Nephron (organoid): ENCODE results near the gene RBM19.

Experiments
- H3K27ac Mint-ChIP-seq, 3 experiments: 2 replicates each; pipeline ENCODE4 v1.8.0; 2020; ENCODE audit warnings: mixed read lengths in 3 of 3, mild to moderate bottlenecking in 2 of 3, moderate library complexity in 1 of 3
- H3K27me3 Mint-ChIP-seq: 2 replicates; pipeline ENCODE4 v1.8.0; 2021; ENCODE audit warnings: low read depth, mild to moderate bottlenecking, moderate library complexity, mixed read lengths
- H3K36me3 Mint-ChIP-seq: 2 replicates; pipeline ENCODE4 v1.8.0; 2020; ENCODE audit warnings: low read depth, mixed read lengths
- H3K4me1 Mint-ChIP-seq: 2 replicates; pipeline ENCODE4 v1.8.0; 2020; ENCODE audit warnings: mixed read lengths
- H3K4me3 Mint-ChIP-seq, 3 experiments: 2 replicates each; pipeline ENCODE4 v1.8.0; 2020; ENCODE audit warnings: mild to moderate bottlenecking in 3 of 3, mixed read lengths in 3 of 3, moderate library complexity in 2 of 3
- H3K9me3 Mint-ChIP-seq: 2 replicates; pipeline ENCODE4 v1.8.0; 2020; ENCODE audit warnings: mixed read lengths
- TF ChIP-seq, protein P1 (sequence below), 3 experiments: fragments of 200-600 bp; sonication (generic); IDR thresholded peaks; one replicate each; pipeline ENCODE4 v1.5.0; 2021; ENCODE audit warnings: antibody characterized with exemption in 3 of 3; ENCODE audit not compliant: unreplicated experiment in 3 of 3

Gene RBM19

DNA sequence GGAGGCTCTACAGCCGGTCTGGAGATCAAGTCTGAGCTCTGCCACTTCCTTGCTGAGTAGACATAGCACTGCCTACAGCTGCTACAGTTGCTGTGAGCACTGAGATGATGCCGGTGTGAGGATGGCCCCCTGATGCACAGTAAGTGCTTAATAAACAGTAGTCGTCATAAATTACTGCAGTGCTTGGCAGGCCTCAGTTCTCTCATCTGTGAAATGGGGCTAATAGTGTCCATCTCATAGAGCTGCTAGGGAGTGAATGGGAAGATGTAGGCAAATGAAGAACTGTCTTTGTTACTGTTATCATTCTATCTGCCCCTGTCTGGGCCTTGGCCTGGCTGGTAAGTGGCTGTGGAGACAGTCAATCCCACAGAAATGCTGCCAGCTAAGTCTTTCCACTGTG is 124.3 kb downstream of the RBM19 start:
- H3K36me3 Mint-ChIP-seq: peaks cover 14% of the 10 kb centered on the region

DNA sequence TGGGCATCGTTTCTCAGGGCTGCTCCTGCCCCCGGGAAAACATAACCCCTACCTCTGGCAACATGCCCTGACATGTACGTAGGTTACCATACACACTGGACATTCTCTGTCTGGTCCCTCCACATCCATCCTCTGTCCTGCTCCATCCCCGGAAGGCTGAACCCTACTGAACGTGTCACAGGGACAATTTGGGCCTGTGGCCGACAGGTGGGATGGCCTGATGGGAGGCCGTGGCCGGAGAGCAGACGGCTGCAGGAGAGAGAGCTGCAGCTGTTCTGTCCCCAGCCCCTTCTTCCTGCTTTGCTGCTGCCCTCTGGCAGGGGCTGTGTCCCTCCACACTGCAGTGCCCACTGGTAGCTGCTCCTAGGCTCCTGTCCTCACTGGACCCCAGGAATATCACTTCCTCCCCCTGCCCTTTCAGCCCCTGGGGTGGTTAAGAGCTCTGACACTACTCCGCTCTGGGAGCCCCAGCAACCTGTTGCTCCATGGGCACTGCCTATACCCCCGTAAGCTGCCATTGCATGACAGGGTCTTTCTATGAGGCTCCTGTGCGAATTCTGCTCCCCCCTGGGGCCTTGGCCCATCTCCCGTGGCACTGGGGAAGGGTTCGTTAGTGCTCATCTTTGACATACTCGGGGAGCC is 125.6 kb downstream of the RBM19 start:
- TF ChIP-seq, protein P1, sequence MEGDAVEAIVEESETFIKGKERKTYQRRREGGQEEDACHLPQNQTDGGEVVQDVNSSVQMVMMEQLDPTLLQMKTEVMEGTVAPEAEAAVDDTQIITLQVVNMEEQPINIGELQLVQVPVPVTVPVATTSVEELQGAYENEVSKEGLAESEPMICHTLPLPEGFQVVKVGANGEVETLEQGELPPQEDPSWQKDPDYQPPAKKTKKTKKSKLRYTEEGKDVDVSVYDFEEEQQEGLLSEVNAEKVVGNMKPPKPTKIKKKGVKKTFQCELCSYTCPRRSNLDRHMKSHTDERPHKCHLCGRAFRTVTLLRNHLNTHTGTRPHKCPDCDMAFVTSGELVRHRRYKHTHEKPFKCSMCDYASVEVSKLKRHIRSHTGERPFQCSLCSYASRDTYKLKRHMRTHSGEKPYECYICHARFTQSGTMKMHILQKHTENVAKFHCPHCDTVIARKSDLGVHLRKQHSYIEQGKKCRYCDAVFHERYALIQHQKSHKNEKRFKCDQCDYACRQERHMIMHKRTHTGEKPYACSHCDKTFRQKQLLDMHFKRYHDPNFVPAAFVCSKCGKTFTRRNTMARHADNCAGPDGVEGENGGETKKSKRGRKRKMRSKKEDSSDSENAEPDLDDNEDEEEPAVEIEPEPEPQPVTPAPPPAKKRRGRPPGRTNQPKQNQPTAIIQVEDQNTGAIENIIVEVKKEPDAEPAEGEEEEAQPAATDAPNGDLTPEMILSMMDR (IDR thresholded peaks at IDR 0.05; ENCODE audit: unreplicated experiment in 3 of 3): no peak
- H3K36me3 Mint-ChIP-seq: peaks cover 9% of the 10 kb centered on the region
- no peak overlapping the region for H3K4me3 Mint-ChIP-seq
- H3K9me3 Mint-ChIP-seq: no peaks in the 10 kb centered on the region
- peak overlapping the region in 1 of 3 experiments; percentile 27 for H3K27ac Mint-ChIP-seq
- H3K4me1 Mint-ChIP-seq: peaks cover 46% of the 10 kb centered on the region
- peaks cover 21% of the 10 kb centered on the region for H3K27me3 Mint-ChIP-seq

More for the DNA sequence above, 124.3 kb downstream of the RBM19 start:
- Mint-ChIP-seq H3K27me3 (peaks cover 18% of the 10 kb centered on the region), H3K4me1 (peaks cover 45% of the 10 kb centered on the region), H3K27ac (no peak overlapping the region), H3K9me3 (no peaks in the 10 kb centered on the region), H3K4me3 (no peak overlapping the region)
- TF ChIP-seq, protein P1 (IDR thresholded peaks at IDR 0.05; ENCODE audit: unreplicated experiment in 3 of 3): no peak

DNA sequence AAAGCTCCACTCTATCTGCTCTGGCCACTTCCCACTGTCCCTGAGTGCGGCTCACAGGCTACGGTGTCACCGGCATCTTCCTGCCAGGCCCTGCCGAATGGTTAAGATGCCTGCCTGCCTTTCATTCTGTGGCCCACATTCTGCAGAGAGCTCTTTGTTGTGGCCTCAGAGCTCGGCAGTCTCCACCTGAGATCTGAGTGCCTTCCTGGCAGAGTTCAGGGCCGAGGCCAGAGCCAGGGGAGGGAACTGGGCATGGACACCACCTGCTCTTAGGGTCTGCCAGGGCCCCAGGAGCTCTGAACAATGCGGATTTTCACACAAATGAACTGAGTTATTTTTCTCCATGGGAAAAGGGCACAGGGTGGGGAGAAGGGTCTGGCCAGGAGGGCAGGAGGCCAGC is 127.2 kb downstream of the RBM19 start:
- no peak overlapping the region for H3K4me3 Mint-ChIP-seq
- TF ChIP-seq, protein P1 (IDR thresholded peaks at IDR 0.05; ENCODE audit: unreplicated experiment in 3 of 3): no peak
- peaks cover 8% of the 10 kb centered on the region for H3K36me3 Mint-ChIP-seq
- peaks cover 43% of the 10 kb centered on the region for H3K4me1 Mint-ChIP-seq
- H3K27me3 Mint-ChIP-seq: peaks cover 27% of the 10 kb centered on the region
- H3K27ac Mint-ChIP-seq: no peak overlapping the region
- no peaks in the 10 kb centered on the region for H3K9me3 Mint-ChIP-seq

DNA sequence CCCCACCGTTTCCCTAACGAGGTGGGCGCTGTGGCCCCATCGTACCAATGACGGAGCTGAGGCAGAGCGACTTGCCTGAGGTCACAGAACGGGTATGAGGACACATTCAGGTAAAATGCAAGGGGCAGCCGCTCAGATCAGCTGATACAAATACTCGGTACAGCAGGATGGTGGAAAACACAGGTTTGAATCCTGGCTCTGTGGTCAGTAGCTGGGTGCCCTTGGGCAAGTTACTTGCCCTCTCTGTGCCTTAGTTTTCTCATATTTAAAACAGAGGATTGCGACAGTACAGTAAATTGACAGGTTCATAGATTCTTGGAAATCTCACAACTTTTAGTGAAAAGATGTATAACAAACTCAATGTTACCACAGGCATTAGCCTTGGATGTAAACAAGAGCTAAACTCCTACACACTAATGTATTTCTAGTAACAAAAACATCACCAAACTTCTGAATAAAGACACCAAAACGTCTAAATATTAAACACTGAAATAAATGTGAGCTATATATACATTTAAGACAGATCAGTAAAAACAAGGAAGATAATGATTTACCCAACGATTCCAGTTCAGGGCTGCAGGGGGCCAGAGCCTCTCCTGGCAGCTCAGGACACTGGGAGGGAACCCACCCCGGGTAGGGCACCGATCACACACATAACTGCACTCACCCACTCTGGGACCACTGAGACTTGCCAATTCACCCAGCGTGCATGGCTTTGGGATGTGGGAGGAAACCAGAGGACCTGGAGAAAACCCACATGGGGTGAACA is 128.4 kb downstream of the RBM19 start:
- peak overlapping the region in 2 of 3 experiments; percentile 14 to 26 for H3K27ac Mint-ChIP-seq
- H3K4me3 Mint-ChIP-seq: peak overlapping the region in 1 of 3 experiments; percentile 2
- peaks cover 51% of the 10 kb centered on the region for H3K4me1 Mint-ChIP-seq
- no peaks in the 10 kb centered on the region for H3K9me3 Mint-ChIP-seq
- H3K27me3 Mint-ChIP-seq: peaks cover 29% of the 10 kb centered on the region
- H3K36me3 Mint-ChIP-seq: peaks cover 5% of the 10 kb centered on the region
- TF ChIP-seq, protein P1 (IDR thresholded peaks at IDR 0.05; ENCODE audit: unreplicated experiment in 3 of 3): peak in 1 of 3 experiments; percentile 13

DNA sequence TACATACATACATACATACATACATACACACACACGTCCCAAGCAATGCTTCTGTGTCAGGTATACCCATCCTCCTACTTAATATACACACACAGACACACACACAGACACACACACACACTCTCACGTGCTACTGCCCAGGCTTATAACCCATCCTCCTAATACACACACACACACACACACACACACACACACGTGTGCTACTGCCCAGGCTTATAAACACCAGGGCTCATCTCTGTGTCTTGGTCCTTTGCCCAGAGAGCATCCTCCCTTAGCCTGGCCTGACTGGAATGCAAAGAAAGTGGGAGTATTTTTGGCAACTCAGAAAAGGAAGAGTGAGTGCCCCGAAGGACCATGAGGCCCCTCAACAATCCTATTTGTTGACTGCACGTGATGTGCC is 129.0 kb downstream of the RBM19 start:
- H3K4me3 Mint-ChIP-seq: peak overlapping the region in 1 of 3 experiments; percentile 2
- peaks cover 31% of the 10 kb centered on the region for H3K27me3 Mint-ChIP-seq
- H3K9me3 Mint-ChIP-seq: no peaks in the 10 kb centered on the region
- no peaks in the 10 kb centered on the region for H3K36me3 Mint-ChIP-seq
- H3K27ac Mint-ChIP-seq: peak overlapping the region in 2 of 3 experiments; percentile 14 to 26
- H3K4me1 Mint-ChIP-seq: peaks cover 47% of the 10 kb centered on the region
- TF ChIP-seq, protein P1 (IDR thresholded peaks at IDR 0.05; ENCODE audit: unreplicated experiment in 3 of 3): no peak
